ENCODE measurements around the gene ERN2.

DNA sequence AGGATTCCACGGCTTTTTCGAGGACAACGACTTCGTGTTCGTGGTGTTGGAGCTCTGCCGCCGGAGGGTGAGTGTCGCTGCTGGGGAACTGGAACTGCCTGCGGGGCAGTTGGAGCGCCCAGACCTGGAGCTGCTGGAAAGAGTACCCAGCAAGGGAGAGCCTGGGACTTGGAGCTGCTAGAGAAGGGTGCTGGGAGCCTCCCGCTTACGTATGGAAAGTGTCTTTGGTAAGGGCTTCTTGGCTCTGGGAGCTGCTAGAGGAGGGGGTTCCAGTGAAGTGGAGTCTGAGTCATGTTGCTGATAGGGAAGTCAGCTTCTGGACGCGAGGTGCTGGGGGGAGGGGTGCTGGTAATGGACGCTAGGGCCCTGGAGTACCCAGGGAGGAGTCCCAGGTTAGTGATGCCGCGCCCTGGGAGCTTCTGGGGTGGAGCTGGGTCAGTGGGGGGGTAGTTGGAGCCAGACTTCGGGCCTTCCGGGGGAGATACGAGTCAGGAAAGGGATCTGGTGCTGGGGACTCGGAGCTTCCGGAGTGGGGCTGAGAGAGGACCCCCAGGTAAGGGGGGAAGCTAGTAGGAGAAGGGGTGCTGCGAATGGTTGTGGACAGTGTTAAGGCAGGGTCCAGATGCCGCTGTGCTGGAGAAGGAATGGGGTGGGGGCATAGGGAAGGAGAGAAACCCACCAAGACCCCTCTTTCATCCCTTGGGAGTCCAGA lies 33.6 kb downstream of the ERN2 start:
- no peak for TF ChIP-seq POLR2AphosphoS5 (IDR thresholded peaks at IDR 0.05; ENCODE audit: low read depth, low read length)
- TF ChIP-seq POLR2A (IDR thresholded peaks at IDR 0.05; ENCODE audit: low read depth, low read length), result no peak
- no peak for TF ChIP-seq TAF1 (IDR thresholded peaks at IDR 0.05; ENCODE audit: borderline replicate concordance, low read depth, low read length)
